Endothelial cell of umbilical vein (primary cell): ENCODE results near the gene CDT1. TPM values are rescaled to one million over a fixed set of nuclear protein-coding genes. Genes with fewer than 3 reads are reported as not detected.

ENCODE experiments used
- BruUV-seq: library from RNA; stranded (reverse); fragments of 400-500 nt; replicated peaks from 2 replicates; lab custom pipeline; 2021; lab: Mats Ljungman, UMichigan
- CTCF ChIA-PET: fragments of 300-600, 350-600 bp; sonication (Branson Sonifier 250); formaldehyde crosslinking; loops from one replicate; lab custom pipeline; 2021; ENCODE audit warnings: antibody characterized with exemption, inconsistent platforms; lab: Charles Lee
- POLR2A ChIA-PET: fragments of 300-600, 350-600 bp; sonication (Branson Sonifier 250); formaldehyde crosslinking; loops from one replicate; lab custom pipeline; 2021; ENCODE audit warnings: antibody characterized with exemption, inconsistent platforms; lab: Charles Lee
- DNase-seq: peaks from one replicate; pipeline ENCODE4 v3.0.0-alpha.2; 2011; ENCODE audit warnings: low read depth, low spot score
- FAIRE-seq: peaks from 2 replicates; lab custom pipeline; 2011; peaks lifted over from hg19 to GRCh38; lab: Jason Lieb, UNC
- H2AFZ ChIP-seq: 2 replicates; pipeline ENCODE4 v1.6.0; 2012; ENCODE audit warnings: low read depth, low read length, control low read depth, inconsistent platforms
- H3K27ac ChIP-seq: 2 replicates; pipeline ENCODE4 v1.5.1; 2011; ENCODE audit warnings: low read depth, mild to moderate bottlenecking, control low read depth, low read length, moderate library complexity; ENCODE audit not compliant: insufficient read depth
- H3K27me3 ChIP-seq, 2 experiments: 2 replicates each; pipeline versions ENCODE4 v1.6.0 to v1.6.1; 2011; ENCODE audit warnings: low read length in 2 of 2, mixed read lengths in 1 of 2; ENCODE audit not compliant: control insufficient read depth in 2 of 2, insufficient read depth in 2 of 2
- H3K36me3 ChIP-seq, 2 experiments: 2 replicates in 1 of 2; 3 replicates in 1 of 2; pipeline ENCODE4 v1.5.1; 2011; ENCODE audit warnings: low read length in 2 of 2, mild to moderate bottlenecking in 1 of 2, moderate library complexity in 1 of 2; ENCODE audit not compliant: control insufficient read depth in 2 of 2, insufficient read depth in 2 of 2; ENCODE audit errors: extremely low read depth in 1 of 2
- H3K4me1 ChIP-seq: 3 replicates; pipeline ENCODE4 v1.5.1; 2011; ENCODE audit warnings: mild to moderate bottlenecking, low read length; ENCODE audit not compliant: control insufficient read depth, insufficient read depth; ENCODE audit errors: extremely low read depth
- H3K4me2 ChIP-seq: 2 replicates; pipeline ENCODE4 v1.6.1; 2011; ENCODE audit warnings: low read length, control low read depth, mixed read lengths; ENCODE audit not compliant: insufficient read depth
- H3K4me3 ChIP-seq, 3 experiments: fragments of 200-600 bp in 1 of 3; sonication (generic), shearing (Covaris generic) in 1 of 3; replicated peaks in 1 of 3; 2 replicates each; pipeline ENCODE4 v1.5.1; 2011 to 2016; ENCODE audit warnings: control low read depth in 3 of 3, low read length in 3 of 3, mild to moderate bottlenecking in 2 of 3, inconsistent platforms in 1 of 3, low read depth in 1 of 3, moderate library complexity in 1 of 3; ENCODE audit not compliant: insufficient read depth in 1 of 3
- H3K79me2 ChIP-seq: 2 replicates; pipeline ENCODE4 v1.6.0; 2012; ENCODE audit warnings: low read length, inconsistent platforms; ENCODE audit not compliant: control insufficient read depth, insufficient read depth
- H3K9ac ChIP-seq: replicated peaks from 2 replicates; pipeline ENCODE3; 2011; ENCODE audit warnings: low read length, control low read depth; ENCODE audit not compliant: insufficient read depth; ENCODE audit errors: extremely low read depth
- H3K9me1 ChIP-seq: replicated peaks from 3 replicates; pipeline ENCODE4 v1.6.0; 2011; ENCODE audit warnings: mild to moderate bottlenecking, low read length; ENCODE audit not compliant: control insufficient read depth, insufficient read depth; ENCODE audit errors: extremely low read depth
- H3K9me3 ChIP-seq: replicated peaks from 2 replicates; pipeline ENCODE4 v1.5.1; 2012; ENCODE audit warnings: low read length, inconsistent platforms; ENCODE audit not compliant: control insufficient read depth, insufficient read depth
- H4K20me1 ChIP-seq: replicated peaks from 2 replicates; pipeline ENCODE3; 2011; ENCODE audit warnings: mild to moderate bottlenecking, low read length; ENCODE audit not compliant: control insufficient read depth, insufficient read depth; ENCODE audit errors: extremely low read depth
- EZH2 ChIP-seq: IDR thresholded peaks from 2 replicates; pipeline ENCODE4 v1.6.1; 2012; ENCODE audit warnings: borderline replicate concordance, low read depth, mild to moderate bottlenecking, moderate library complexity, low read length, inconsistent platforms; ENCODE audit not compliant: severe bottlenecking
- FOS ChIP-seq: IDR thresholded peaks from 2 replicates; pipeline ENCODE4 v1.6.1; 2011; ENCODE audit warnings: mild to moderate bottlenecking, low read length, moderate library complexity, borderline replicate concordance; ENCODE audit not compliant: insufficient read depth
- GATA2 ChIP-seq: IDR thresholded peaks from 2 replicates; pipeline ENCODE4 v1.7.0; 2011; ENCODE audit warnings: low read depth, mild to moderate bottlenecking, moderate library complexity, mixed read lengths, low read length; ENCODE audit not compliant: insufficient read length, insufficient read depth
- JUN ChIP-seq: IDR thresholded peaks from 2 replicates; pipeline ENCODE4 v1.6.1; 2011; ENCODE audit warnings: borderline replicate concordance, low read depth; ENCODE audit not compliant: insufficient read length, insufficient read depth
- MAX ChIP-seq: IDR thresholded peaks from 2 replicates; pipeline ENCODE4 v1.6.1; 2011; ENCODE audit not compliant: insufficient read depth, insufficient read length
- MYC ChIP-seq: IDR thresholded peaks from one replicate; pipeline ENCODE4 v1.6.1; 2011; ENCODE audit warnings: mild to moderate bottlenecking, low read depth, low read length
- POLR2A ChIP-seq: IDR thresholded peaks from 2 replicates; pipeline ENCODE4 v1.6.1; 2012; ENCODE audit warnings: low read depth, mild to moderate bottlenecking, control low read depth, low read length
- POLR2AphosphoS5 ChIP-seq: IDR thresholded peaks from 2 replicates; pipeline ENCODE4 v1.6.1; 2012; ENCODE audit warnings: low read depth, mild to moderate bottlenecking, control low read depth, low read length, moderate library complexity; ENCODE audit not compliant: insufficient read depth
- dilution Hi-C: fragments of 300-500 bp; cut with MboI; formaldehyde crosslinking; loops from one replicate; pipeline ENCODE4 v1.15.0; 2019; ENCODE audit warnings: low sequenced_read_pairs; ENCODE audit not compliant: extremely low pct_ligation_motif_present
- intact Hi-C: fragments of 100-400 bp; cut with micrococcal nuclease; formaldehyde crosslinking; loops from one replicate; pipeline ENCODE4 v1.10.0; 2022
- polyA plus RNA-seq, 4 experiments: library from polyadenylated mRNA; depleted of rRNA in 3 of 4; stranded (reverse) in 3 of 4; unstranded in 1 of 4; fragments of >200 nt; gene quantifications; 2 replicates each; pipeline versions ENCODE4 v1.2.1 to v1.2.3, GENCODE V29; 2011 to 2012; ENCODE audit warnings: missing spikeins in 1 of 4
- total RNA-seq: library from RNA; stranded (reverse); gene quantifications from 2 replicates; pipeline ENCODE4 v1.2.3, GENCODE V29; 2021
- TF ChIP-seq, protein P1 (sequence below), 2 donors: IDR thresholded peaks; 1 replicate in 1 of 2; 2 replicates in 1 of 2; pipeline ENCODE4 v1.5.1; 2011; ENCODE audit warnings: low read length in 2 of 2, mild to moderate bottlenecking in 2 of 2, moderate library complexity in 2 of 2, control low read depth in 1 of 2, inconsistent platforms in 1 of 2, low read depth in 1 of 2; ENCODE audit not compliant: insufficient read depth in 1 of 2; ENCODE audit errors: extremely low read depth in 1 of 2

Gene CDT1
- total and polyA plus RNA-seq, 2 donors (not counting 3 experiments of a cell fraction or from before 2014, with no cell fraction given) = 15.6 to 30.6 TPM

GRCh38 chr16:88820385-88821025, 16.9 kb downstream of the CDT1 start:
- no TSS peak for BruUV-seq
- no peak overlapping the region for H3K9ac ChIP-seq
- POLR2A ChIA-PET = no interaction called here
- H3K4me3 ChIP-seq = no peak overlapping the region
- intact Hi-C loops (no loop called here), dilution Hi-C loops (no loop called here)
- H3K9me1 ChIP-seq = no peaks in the 10 kb centered on the region
- no peak for FAIRE-seq
- no peaks in the 10 kb centered on the region for H4K20me1 ChIP-seq
- DNase-seq = no peak
- TF ChIP-seq MYC (no peak), GATA2 (no peak), POLR2AphosphoS5 (no peak), EZH2 (no peak), JUN (no peak), FOS (no peak), POLR2A (no peak), MAX (no peak)
- TF ChIP-seq, protein P1, sequence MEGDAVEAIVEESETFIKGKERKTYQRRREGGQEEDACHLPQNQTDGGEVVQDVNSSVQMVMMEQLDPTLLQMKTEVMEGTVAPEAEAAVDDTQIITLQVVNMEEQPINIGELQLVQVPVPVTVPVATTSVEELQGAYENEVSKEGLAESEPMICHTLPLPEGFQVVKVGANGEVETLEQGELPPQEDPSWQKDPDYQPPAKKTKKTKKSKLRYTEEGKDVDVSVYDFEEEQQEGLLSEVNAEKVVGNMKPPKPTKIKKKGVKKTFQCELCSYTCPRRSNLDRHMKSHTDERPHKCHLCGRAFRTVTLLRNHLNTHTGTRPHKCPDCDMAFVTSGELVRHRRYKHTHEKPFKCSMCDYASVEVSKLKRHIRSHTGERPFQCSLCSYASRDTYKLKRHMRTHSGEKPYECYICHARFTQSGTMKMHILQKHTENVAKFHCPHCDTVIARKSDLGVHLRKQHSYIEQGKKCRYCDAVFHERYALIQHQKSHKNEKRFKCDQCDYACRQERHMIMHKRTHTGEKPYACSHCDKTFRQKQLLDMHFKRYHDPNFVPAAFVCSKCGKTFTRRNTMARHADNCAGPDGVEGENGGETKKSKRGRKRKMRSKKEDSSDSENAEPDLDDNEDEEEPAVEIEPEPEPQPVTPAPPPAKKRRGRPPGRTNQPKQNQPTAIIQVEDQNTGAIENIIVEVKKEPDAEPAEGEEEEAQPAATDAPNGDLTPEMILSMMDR (IDR thresholded peaks at IDR 0.05; ENCODE audit: extremely low read depth in 1 of 2, insufficient read depth in 1 of 2, low read depth in 1 of 2, low read length in 2 of 2) = no peak
- H3K27me3 ChIP-seq = no peaks in the 10 kb centered on the region
- no peaks in the 10 kb centered on the region for H3K4me1 ChIP-seq
- H3K4me2 ChIP-seq = no peak overlapping the region
- no peaks in the 10 kb centered on the region for H3K9me3 ChIP-seq
- H3K36me3 ChIP-seq = peaks cover 0 to 3% of the 10 kb centered on the region in 2 experiments
- no peaks in the 10 kb centered on the region for H3K79me2 ChIP-seq
- H2AFZ ChIP-seq = no peak overlapping the region
- CTCF ChIA-PET = interaction anchor here (1.4 kb wide), 1 partner anchor 83 kb away, joined by 3 read pairs; no protein-coding TSS in a partner anchor
- no peak overlapping the region for H3K27ac ChIP-seq
